GM20431 (cell line): ENCODE data around the gene KLHL40.

Experiments
- in situ Hi-C: fragments of 300-500 bp; cut with MseI, MboI; formaldehyde crosslinking; loops from one replicate; pipeline ENCODE4 v1.15.0; 2020; ENCODE audit warnings: low sequenced_read_pairs; ENCODE audit not compliant: unreplicated experiment

The KLHL40 gene

DNA sequence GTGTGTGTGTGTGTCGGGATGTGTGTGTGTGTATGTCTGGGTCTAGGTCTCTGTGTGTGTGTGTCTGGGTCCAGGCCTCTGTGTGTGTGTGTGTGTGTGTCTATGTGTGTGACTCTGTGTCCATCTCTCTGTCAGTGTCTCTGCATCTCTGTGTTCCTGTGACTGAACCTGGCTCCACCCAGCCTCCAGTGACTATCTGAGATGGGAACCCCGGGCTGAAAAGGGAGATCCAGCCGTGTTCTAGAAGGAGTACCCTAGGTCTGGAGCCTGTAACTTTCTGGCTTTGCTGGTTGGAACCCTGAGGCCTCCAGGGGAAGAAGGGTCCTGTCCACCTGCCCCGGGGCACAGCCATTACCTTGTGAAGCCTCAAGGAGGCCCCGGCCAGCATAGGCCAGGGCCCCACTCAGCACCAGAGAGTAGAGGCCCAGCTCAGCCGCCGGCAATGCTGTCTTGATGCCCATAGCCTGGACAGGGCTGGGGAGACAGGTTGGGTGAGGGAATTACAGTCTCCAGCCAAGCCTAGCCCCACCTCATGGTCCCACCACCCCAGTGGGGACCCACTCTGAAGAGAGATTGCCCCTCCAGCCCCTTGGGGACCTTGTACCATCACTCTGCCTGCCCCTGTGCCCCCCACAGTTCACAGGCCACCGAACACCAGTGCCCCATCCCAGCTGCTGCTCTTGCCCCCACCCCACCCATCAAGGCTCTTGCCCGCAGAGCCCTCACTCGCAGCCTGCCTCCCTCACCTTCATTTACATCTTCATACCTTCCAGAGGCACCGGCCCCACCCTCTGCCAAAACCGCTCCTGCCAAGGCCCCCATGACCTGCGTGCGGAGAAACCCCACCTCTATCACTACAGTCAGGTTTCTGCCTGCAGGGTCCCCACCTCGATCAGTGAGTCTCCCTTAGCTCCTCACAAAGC is 15.3 kb downstream of the KLHL40 start:
- in situ Hi-C loops = no loop called here

GRCh38 chr3:42701371-42702065 is 16.2 kb downstream of the KLHL40 start:
- in situ Hi-C loops = no loop called here

GRCh38 chr3:42702066-42702951 is 17.0 kb downstream of the KLHL40 start, which contains the start of gene HHATL:
HHATL (minus strand) TSS chr3:42702798; CDS start chr3:42700826, 1,972 bp downstream.
- in situ Hi-C loops = no loop called here

GRCh38 chr3:42702982-42703694 is 17.8 kb downstream of the KLHL40 start:
- in situ Hi-C loops = no loop called here

- in situ Hi-C loops = no loop called here
Observed at GRCh38 chr3:42703695-42704025, 18.3 kb downstream of the KLHL40 start.

GRCh38 chr3:42704136-42704841 is 19.0 kb downstream of the KLHL40 start:
- in situ Hi-C loops = no loop called here

GRCh38 chr3:42705058-42705767 is 19.9 kb downstream of the KLHL40 start:
- in situ Hi-C loops = no loop called here

- in situ Hi-C loops = no loop called here
Observed at GRCh38 chr3:42705962-42706585, 20.7 kb downstream of the KLHL40 start.

DNA sequence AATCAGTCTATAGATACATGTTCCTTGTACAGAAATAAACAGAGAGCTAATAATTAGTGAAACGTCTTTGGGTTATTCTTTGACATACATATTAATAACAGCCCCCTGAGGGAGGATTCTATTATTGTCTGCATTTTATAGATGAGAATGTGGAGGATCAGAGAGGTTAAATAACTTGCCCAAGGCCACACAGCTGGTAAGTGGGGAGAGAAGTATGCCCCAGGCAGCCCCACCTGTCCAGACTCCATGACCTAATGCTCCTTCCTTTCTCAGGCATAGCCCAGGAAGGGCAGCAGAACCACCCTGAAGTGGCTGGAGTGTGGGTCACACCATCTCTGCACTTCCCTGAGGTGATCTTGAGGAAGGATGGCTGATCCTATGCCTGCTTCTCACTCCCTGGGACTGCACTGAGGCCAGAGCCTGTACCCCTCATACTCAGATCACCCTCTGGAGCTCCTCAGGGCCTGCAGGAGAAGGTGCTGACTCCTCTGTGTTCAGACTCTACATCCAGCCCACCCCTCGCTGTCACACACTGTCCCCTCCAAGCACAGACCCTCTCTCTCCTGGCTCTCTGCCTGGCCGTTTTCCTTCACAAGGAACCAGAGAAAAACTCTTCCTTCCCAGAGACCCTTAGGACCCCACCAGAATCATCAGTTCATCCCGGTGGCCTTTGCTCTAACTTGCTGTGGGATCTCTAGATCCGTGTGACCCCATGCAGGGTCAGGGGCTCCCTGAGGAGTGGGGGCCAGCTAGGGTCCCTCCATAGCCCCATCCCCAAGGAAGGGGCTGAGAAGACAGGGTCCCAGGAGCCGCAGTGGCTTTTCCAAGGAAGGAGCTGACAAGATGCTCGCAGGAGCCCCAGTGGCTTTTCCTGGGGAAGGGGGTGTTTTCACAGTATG is 21.6 kb downstream of the KLHL40 start:
- in situ Hi-C loops = no loop called here

DNA sequence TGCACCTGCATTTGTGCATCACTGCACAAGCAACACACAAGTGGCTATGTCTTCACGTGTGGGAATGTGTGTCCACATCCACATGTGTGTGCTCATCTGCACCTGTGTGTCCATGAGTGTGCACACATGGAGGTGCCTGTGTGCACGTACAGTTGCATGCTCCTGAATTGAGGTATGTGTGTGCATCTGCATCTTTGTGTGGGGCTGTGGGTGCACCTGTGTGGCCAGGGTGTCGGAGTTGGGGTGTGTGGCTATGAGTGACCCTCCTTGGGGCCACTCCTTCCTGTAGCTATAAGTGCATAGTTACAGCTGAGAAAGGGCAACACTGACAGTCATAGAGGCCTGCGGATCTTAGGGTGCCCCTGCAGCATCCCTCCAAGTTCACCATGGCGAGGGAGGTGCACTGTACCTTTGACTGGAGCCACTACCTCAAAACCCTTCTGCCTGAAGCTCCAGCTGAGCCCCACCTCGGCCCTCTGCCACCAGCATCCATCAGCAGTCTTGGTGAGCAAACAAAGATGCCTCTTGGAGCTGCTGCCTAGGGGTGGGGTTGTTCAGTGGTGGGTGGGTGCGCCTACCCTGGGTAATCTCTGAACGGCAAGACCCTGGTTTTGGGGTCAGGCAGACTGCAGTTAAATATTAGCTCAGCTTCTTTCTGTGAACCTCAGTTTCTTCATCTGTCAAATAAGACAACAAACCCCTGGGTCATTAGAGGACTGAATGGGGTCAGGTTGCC is 22.5 kb downstream of the KLHL40 start:
- in situ Hi-C loops = no loop called here

DNA sequence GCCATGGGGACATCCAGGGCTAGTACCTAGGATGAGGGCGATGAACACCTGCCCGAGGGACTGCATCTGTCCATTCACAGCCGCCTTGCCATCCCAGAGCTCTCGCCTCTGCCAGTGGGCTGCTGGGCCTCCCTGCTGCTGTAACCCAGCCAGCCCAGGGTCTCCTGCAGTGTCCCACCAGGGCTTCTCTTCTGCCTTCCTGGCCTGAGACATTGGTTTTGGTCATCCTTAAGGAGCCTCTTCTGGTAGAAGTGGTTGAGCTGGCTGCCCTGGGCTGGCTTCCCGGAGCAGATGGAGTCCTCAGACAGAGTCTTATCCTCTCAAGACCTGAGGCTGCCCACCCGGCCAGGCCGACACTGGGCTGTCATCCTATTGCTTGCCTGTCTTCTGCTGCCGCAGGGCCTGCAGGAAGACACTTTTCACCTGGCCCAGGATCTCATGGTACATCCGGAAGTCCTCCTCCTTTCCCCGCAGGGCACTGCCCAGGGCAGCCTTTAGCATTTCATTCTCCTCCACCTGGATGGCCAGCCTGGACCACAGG is 23.3 kb downstream of the KLHL40 start:
- in situ Hi-C loops = no loop called here

DNA sequence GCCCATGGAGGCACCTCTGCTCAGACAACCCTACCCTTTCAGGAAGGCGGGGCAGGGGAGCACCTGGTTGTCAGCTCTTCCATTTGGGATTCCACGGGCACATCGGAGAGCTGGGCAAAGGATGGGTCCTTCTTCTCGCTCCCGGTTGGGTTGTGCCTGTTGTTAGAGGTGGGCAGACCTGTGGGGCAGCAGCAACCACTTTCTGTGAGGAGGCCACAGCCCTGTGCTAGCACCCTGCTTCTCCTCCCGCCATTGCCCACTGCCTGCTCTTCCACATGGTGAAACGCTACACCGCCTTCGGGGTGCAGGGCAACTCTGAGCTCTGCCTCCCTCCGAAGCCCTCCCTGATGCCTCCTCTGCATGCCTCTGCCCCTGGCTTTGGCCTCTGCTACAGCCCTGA is 24.3 kb downstream of the KLHL40 start:
- in situ Hi-C loops = no loop called here

GRCh38 chr3:42710323-42711021 is 25.1 kb downstream of the KLHL40 start:
- in situ Hi-C loops = no loop called here

GRCh38 chr3:42711491-42712343 is 26.4 kb downstream of the KLHL40 start:
- in situ Hi-C loops = no loop called here

DNA sequence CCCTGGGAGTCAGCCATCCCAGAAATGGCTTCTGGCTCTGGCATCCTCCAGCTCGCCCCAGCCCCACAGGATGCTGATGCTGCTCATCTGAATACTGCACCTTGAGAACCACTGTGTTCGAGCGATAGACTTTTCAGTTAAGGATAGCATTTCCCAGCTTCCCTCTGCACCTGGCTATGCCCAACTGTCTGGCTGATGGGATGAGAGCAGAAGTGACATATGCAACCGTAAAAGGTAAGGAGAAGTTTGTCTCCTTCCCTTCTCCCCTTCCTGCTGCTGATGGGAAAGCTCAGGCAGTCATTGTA is 27.0 kb downstream of the KLHL40 start:
- in situ Hi-C loops = no loop called here
